Measurements from ENCODE around the gene PCGF5.
"Not testable (repeated sequence)": the region's sequence is repeated elsewhere in the genome, so short reads cannot be mapped to it uniquely, and the experiment has no call there.

The PCGF5 gene

GRCh38 chr10:91286572-91286971, 66.1 kb downstream of the PCGF5 start:
- DNase-seq (ENCODE audit: low read depth in 2 of 2) = no peak

GRCh38 chr10:91287276-91287675, 66.8 kb downstream of the PCGF5 start:
- no peak for DNase-seq (ENCODE audit: low read depth in 2 of 2)

GRCh38 chr10:91287912-91288311, 67.4 kb downstream of the PCGF5 start:
- no peak for DNase-seq (ENCODE audit: low read depth in 2 of 2)

GRCh38 chr10:91289305-91289704, 68.8 kb downstream of the PCGF5 start:
- no peak for DNase-seq (ENCODE audit: low read depth in 2 of 2)

GRCh38 chr10:91290607-91291006, 70.1 kb downstream of the PCGF5 start:
- no peak for DNase-seq (ENCODE audit: low read depth in 2 of 2)

GRCh38 chr10:91294134-91294906, 73.9 kb downstream of the PCGF5 start:
- DNase-seq (ENCODE audit: low read depth in 2 of 2) = no peak

- DNase-seq (ENCODE audit: low read depth in 2 of 2) = no peak
Observed at GRCh38 chr10:91295346-91295745, 74.9 kb downstream of the PCGF5 start.

GRCh38 chr10:91296471-91296870, 76.0 kb downstream of the PCGF5 start:
- no peak for DNase-seq (ENCODE audit: low read depth in 2 of 2)

GRCh38 chr10:91298224-91298871, 77.9 kb downstream of the PCGF5 start:
- DNase-seq (ENCODE audit: low read depth in 2 of 2) = peak; percentile 45 to 57

- DNase-seq (ENCODE audit: low read depth in 2 of 2) = no peak
Observed at GRCh38 chr10:91299999-91300575, 79.6 kb downstream of the PCGF5 start.

- DNase-seq (ENCODE audit: low read depth in 2 of 2) = not testable (repeated sequence)
Observed at GRCh38 chr10:91302946-91303345, 82.5 kb downstream of the PCGF5 start.

- not testable (repeated sequence) for DNase-seq (ENCODE audit: low read depth in 2 of 2)
Observed at GRCh38 chr10:91305979-91306378, 85.5 kb downstream of the PCGF5 start.

- no peak for DNase-seq (ENCODE audit: low read depth in 2 of 2)
Observed at GRCh38 chr10:91307489-91307888, 87.0 kb downstream of the PCGF5 start.

GRCh38 chr10:91309711-91310110, 89.2 kb downstream of the PCGF5 start:
- DNase-seq (ENCODE audit: low read depth in 2 of 2) = no peak

- no peak for DNase-seq (ENCODE audit: low read depth in 2 of 2)
Observed at GRCh38 chr10:91311601-91312381, 91.3 kb downstream of the PCGF5 start.

GRCh38 chr10:91312382-91312733, 91.9 kb downstream of the PCGF5 start:
- DNase-seq (ENCODE audit: low read depth in 2 of 2) = no peak

GRCh38 chr10:91313796-91314485, 93.5 kb downstream of the PCGF5 start:
- DNase-seq (ENCODE audit: low read depth in 2 of 2) = no peak

GRCh38 chr10:91316486-91316885, 96.0 kb downstream of the PCGF5 start:
- no peak for DNase-seq (ENCODE audit: low read depth in 2 of 2)

- DNase-seq (ENCODE audit: low read depth in 2 of 2) = no peak
Observed at GRCh38 chr10:91317541-91317940, 97.1 kb downstream of the PCGF5 start.

GRCh38 chr10:91319336-91319735, 98.9 kb downstream of the PCGF5 start:
- no peak for DNase-seq (ENCODE audit: low read depth in 2 of 2)

- DNase-seq (ENCODE audit: low read depth in 2 of 2) = not testable (repeated sequence)
Observed at GRCh38 chr10:91323293-91323905, 102.9 kb downstream of the PCGF5 start.
